Stimulated activated CD4-positive, alpha-beta T cell treated with anti-CD3 and anti-CD28 coated beads, Interleukin-12 subunit alpha, Interleukin-12 subunit beta, amount 100 ng/mL, for 4 hours (primary cell): ENCODE data around the gene CTAG1B.
"Not testable (repeated sequence)": the region's sequence is repeated elsewhere in the genome, so short reads cannot be mapped to it uniquely, and the experiment has no call there.

Experiments
- DNase-seq: peaks from one replicate; pipeline ENCODE4 v3.0.0-alpha.2; 2020

CTAG1B gene

DNA sequence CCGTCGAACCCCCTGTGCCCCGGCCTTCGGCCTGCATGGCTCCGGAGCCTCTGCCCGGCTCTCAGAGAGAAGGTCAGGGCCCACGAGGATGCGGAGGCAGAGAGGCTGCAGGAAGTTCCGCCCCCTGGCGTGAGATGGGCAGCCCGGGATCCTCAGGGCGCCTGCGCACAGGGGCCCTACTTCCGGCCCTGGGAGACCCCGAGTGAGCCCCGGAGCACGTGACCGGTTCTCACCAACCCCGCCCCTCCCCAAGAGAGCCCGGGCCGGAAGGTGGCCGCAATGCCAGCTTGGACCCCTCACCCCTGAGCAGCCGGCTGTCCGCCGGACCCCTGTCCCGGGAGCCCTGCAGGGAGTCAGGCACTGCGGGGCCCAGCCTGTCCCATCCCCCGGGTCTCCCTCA, at the start of gene CTAG1B:
CTAG1B (minus strand) TSS at position 101 of the 400 bp plus-strand sequence; CDS start at position 37, 64 bp downstream.
- not testable (repeated sequence) for DNase-seq

DNA sequence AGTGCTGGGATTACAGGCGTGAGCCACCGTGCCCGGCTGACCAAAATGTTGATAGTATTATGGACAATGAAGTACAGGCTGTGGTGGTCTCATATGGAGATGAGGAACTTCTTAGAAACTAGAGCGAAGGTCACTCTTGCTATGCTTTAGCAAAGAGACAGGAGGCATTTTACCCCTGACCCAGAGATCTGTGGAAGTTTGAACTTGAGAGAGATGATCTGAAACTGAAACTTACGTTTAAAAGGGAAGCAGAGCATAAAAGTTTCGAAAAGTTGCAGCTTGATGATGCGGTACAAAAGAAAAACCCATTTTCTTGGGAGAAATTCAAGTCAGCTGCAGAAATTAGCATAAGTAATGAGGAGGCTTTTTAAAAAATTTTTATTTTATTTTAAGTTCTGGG, 42.8 kb upstream of the CTAG1B start:
- no peak for DNase-seq

DNA sequence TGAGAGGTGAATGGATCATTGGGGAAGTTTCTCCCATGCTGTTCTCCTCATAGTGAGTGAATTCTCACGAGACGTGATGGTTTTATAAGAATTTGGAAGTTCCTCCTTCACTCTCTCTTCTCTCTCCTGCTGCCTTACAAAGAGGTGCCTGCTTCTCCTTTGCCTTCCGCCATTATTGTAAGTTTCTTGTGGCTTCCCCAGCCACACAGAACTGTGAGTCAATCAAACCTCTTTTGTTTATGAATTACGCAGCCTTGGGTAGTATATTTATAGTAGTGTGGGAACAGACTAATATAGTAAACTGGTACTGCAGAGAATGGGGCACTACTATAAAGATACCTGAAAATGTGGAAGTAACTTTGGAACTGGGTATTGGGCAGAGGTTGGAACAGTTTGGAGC, 42.1 kb upstream of the CTAG1B start:
- no peak for DNase-seq

DNA sequence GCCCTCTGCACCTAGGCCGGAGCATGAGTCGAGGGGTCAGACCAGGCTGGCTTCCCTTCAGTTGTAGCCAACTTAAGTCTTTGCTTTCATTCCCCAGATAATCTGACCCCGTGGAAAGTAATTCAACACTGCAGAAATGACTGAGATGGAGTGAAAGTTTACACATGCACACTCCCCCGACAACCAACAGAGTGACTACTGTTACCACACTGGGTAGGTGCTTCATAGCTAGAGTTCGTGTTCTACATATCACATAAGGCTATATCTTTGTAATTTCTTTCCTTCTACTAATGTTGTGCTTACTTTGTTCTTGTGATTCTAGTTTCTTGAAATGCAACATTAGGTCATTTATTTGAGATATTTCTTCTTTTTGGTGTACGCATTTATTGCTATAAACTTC, 41.5 kb upstream of the CTAG1B start:
- DNase-seq: no peak

GRCh38 chrX:154658957-154659356, 39.9 kb upstream of the CTAG1B start:
- no peak for DNase-seq

DNA sequence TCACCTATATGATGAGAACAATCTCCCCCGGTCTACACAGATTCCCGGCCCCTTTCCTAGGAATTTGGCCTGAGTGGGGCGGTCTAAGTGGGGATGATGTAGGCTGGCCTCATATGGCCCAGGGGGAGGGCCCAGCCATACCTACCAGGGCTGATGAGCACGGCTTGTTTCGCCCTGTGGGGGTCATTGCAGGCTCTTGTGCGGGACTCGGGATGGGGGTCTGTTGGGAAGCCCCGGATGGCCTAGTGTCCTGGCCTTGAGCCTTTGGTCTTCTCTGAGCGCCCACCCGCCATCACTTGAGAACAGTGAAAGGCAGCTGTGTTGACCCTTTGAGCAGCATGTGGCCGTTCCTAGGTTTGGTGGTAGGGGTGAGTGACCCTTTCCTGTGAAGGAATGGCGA, 39.1 kb upstream of the CTAG1B start:
- DNase-seq: no peak

GRCh38 chrX:154657226-154657805, 38.2 kb upstream of the CTAG1B start:
- no peak for DNase-seq

GRCh38 chrX:154655786-154656185, 36.7 kb upstream of the CTAG1B start:
- no peak for DNase-seq

DNA sequence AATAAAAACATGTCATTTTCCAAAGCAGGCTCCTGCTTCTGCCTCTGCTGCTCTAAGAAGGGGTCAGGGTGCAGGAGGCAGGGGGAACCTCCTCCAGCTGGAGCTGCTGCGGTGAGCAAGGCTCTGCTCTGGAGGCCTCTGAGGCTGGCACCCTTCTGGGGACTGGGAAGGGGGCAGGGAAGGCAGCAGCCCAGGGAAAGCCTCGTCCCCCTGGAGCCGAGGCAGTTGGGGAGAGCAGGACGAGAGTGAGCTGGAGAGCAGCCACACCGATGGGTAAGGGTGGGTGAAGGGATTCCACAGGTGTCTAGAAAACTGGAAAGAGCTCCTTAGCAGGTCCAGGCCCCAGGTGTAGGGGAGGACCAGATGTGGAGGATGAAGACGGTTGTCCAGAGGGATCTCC, 36.3 kb upstream of the CTAG1B start:
- no peak for DNase-seq

DNA sequence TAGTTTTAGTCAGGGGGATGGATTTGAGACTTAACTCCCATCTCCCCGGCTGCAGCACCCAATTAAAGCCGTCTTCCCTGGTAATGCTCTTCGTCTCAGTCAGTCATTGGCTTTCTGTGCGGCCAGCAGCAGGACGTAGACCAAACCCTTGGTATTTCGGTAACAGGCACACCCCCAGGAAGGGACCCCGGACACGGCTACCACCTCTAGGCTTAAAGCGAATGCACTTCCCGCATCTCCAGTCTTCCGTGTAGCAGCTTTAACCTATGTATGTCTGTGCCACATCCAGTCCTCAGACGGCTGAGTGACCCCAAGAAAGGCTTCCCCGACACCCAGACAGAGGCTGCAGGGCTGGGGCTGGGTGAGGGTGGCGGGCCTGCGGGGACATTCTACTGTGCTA, 35.8 kb upstream of the CTAG1B start:
- no peak for DNase-seq

- DNase-seq: no peak
These were observed 35.3 kb upstream of the CTAG1B start for GRCh38 chrX:154654372-154654771.

GRCh38 chrX:154653413-154653812, 34.3 kb upstream of the CTAG1B start, which contains the start of gene CTAG2:
Gene CTAG2, minus strand, starts transcription at chrX:154653579. Its CDS starts 64 bp downstream, at chrX:154653515.
- DNase-seq: not testable (repeated sequence)

DNA sequence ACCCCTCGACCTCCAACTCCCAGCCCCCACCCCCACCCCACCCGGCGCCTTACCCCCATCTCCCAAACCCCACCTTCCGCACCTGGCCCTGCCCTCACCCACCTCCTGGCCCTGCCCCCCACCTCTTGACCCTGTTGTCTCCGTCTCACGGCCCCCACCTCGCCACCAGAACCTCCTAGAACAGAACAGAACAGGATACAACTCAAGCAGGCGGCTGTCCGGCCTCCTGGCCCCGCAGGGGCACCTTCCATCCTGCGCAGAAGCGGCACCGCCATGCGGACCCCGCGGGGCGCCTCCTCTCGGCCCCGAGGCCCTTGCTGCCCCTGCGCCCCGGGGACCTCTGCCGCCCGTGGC, 33.9 kb upstream of the CTAG1B start:
- DNase-seq: no peak

GRCh38 chrX:154652311-154653047, 33.4 kb upstream of the CTAG1B start:
- DNase-seq: no peak

DNA sequence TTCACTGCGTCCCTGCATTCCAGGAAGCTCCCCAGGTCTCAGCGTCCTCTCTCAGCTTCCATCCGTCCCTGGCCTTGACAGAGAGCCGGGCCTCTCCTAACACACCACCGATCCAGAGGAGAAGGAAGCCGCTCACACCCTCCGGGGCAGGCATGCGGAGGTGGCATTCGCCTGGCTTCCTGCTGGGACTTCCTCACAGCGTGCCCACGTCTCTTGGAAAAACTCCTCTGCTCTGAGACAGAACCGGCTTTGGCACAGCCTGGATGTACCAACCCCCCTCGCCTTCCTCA, 31.1 kb upstream of the CTAG1B start:
- no peak for DNase-seq

DNA sequence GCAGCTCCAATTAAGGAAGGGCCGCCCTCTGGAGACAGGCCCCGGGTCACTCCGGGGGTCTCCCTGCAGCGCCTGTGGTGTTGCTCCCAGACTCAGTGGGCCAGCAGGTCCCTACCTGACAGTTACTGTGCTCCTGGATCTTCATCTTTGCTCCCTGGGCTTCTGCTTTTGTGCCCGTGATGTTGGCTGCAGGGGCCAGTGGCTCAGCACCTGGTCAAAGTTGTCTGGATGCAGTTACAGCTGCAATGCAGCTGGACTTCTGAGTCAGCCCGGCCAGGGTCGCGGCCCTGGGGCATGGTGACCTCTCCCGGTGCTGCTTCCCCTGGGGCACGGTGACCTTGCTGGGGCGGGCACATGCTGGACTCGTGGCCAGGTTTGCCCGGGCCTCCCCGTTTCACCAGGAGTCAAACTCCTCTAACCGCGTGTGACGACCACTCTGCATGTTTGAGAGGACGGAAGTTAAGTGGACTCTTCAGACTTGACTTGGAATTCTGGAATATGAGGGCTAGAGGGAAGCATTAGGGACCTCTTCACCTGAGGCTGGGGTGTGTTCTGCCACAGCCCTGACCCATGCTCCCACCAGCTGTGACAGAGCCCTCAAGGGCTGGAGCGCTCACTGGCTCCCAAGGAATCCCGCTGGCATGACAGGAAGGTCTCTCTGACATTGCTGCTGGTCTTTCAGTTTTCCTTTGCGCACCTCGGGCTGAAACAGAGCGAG, 30.6 kb upstream of the CTAG1B start:
- DNase-seq: no peak

DNA sequence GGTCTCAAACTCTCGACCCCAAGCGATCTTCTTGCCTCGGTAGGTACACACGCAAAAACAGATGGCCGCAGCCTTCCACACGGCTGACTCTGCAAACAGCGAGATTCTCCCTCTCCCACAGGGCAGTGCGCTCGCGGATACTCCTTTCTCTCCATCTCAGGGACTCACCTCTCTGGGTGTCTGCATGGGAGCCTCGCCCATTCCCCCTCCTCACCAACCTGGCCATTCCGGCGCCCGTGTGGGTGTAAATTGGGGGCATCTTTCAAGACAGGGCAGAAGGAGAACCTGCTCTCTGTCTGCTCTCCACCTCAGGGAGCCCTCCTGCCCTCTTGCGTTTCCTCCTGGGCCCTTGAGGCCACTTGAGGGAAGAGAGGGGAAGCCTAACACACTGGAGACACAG, 29.8 kb upstream of the CTAG1B start:
- DNase-seq: no peak

- DNase-seq: not testable (repeated sequence)
These were observed 26.8 kb upstream of the CTAG1B start for GRCh38 chrX:154645745-154646378.

GRCh38 chrX:154643708-154644107, 24.6 kb upstream of the CTAG1B start:
- not testable (repeated sequence) for DNase-seq

DNA sequence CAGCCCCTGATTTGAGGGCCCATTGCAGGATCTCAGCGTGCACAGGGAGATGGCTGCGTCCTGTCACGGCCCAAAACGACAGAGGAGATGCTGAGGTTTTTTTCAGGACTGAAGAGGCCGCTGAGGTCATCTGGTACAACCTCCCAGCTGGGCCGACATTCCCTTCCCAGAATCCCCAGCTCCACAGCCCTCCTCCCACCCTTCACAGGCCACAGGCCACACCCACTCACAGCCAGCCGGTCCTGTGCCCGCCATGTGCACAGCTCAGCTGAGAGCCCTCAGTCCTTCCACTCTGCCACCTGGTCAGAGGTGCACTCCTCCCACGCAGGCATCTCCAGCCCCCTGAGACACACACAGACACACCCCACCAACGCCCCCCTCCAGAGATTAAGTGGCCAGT, 22.7 kb upstream of the CTAG1B start:
- not testable (repeated sequence) for DNase-seq

DNA sequence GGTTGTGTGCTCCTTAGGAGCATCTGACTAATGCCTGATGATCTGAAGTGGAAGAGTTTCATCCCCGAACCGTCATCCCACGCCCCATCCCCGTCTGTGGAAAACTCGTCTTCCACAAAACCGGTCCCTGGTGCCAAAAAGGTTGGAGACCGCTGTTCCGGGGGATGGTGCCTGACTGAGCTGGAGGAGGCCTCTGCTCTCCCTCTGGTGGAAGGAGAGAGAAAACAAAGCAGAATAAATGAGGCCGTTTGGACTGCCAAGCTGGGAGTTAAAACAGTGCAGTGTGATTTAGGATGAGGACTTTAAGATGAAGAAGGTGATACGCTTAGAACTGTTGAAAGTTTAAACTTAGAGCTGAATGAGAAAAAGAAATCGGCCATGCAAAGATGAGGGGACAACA, 14.6 kb upstream of the CTAG1B start:
- not testable (repeated sequence) for DNase-seq

DNA sequence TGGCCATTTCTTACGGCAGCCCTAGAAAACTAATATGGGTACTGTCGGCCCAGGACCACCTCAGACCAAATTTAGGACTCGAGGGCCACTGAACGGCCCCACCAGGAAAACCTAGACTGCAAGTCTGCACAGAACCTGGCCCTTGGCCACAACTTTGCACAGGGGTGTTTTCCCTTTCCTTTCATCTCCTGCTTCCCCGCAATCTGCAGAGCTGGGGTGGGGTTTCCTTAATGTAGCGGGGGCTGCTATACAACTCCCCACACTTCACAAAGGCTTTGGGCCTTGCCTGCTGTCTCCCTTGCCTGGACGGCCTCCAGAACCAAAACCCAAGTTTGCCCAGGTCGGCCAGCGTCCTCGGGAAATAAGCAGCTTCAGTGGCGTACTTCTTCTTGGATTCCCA, 11.9 kb upstream of the CTAG1B start:
- not testable (repeated sequence) for DNase-seq

DNA sequence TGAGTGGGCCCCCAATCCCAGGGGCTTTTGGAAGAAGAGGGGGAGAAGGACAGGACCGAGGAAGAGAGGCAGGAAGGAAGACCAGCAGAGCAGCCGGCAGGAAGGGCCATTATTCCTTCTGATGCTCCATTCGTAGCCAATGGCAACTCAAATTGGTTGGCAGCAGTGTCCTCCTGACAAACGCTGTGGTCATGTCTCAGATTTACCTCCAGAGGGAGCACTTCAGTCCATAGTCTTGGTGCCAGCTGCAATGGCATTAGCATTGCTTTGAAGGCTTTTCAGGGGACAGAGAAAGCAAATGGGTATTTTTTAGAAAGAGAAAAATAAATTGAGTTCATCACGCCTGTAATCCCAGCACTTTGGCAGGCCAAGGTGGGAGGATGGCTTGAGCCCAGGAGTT, 9.9 kb upstream of the CTAG1B start:
- DNase-seq: not testable (repeated sequence)
